Lower leg skin (tissue), 3 donors: ENCODE data around the gene PHF3.

ENCODE experiments used
- POLR2A ChIP-seq, 2 donors: fragments of 450-650 bp; IDR thresholded peaks; one replicate each; pipeline ENCODE4 v1.6.1; 2016 to 2017; ENCODE audit warnings: antibody characterized with exemption in 2 of 2, mild to moderate bottlenecking in 1 of 2, moderate library complexity in 1 of 2
- TF ChIP-seq, protein P1 (sequence below), 3 donors: fragments of 450-650 bp; IDR thresholded peaks; one replicate each; pipeline ENCODE4 v1.5.1; 2016; ENCODE audit warnings: antibody characterized with exemption in 3 of 3, mild to moderate bottlenecking in 3 of 3, moderate library complexity in 2 of 3

DNA sequence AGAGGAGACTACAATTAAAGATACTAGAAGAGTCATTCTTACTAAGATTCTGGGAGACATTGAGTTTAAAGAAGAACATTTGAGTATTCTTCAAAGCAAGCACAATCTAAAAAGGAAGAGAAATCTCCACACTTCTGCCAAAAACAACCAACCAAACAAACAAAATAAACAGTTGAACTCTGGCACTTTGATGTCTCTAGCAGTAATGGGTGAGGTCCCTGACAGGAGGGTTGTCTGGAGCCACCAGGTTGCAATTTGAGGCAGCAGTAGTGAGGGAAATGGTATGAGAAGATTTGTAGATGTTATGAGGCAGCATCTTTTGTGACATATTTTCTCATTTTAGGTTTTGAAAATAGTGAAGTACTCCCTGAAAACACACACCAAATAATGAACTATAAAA lies 108.1 kb downstream of the PHF3 start:
- TF ChIP-seq, protein P1, sequence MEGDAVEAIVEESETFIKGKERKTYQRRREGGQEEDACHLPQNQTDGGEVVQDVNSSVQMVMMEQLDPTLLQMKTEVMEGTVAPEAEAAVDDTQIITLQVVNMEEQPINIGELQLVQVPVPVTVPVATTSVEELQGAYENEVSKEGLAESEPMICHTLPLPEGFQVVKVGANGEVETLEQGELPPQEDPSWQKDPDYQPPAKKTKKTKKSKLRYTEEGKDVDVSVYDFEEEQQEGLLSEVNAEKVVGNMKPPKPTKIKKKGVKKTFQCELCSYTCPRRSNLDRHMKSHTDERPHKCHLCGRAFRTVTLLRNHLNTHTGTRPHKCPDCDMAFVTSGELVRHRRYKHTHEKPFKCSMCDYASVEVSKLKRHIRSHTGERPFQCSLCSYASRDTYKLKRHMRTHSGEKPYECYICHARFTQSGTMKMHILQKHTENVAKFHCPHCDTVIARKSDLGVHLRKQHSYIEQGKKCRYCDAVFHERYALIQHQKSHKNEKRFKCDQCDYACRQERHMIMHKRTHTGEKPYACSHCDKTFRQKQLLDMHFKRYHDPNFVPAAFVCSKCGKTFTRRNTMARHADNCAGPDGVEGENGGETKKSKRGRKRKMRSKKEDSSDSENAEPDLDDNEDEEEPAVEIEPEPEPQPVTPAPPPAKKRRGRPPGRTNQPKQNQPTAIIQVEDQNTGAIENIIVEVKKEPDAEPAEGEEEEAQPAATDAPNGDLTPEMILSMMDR (IDR thresholded peaks at IDR 0.05): no peak
- no peak for TF ChIP-seq POLR2A (IDR thresholded peaks at IDR 0.05)
